ENCODE results near the gene VIPR1. TPM values are rescaled to one million over a fixed set of nuclear protein-coding genes. Genes with fewer than 3 reads are reported as not detected.

Gene VIPR1
- total and polyA plus RNA-seq, 2 donors (not counting 1 experiment from before 2014, with no cell fraction given), result 0.79 to 5.8 TPM

GRCh38 chr3:42500091-42500490 is 2.4 kb upstream of the VIPR1 start:
- H3K4me1 Mint-ChIP-seq, result peaks cover 25% of the 10 kb centered on the region
- Histone ChIP-seq H3K9me3 (ENCODE audit: control extremely low read depth in 1 of 3, control insufficient read depth in 2 of 3, insufficient read depth in 1 of 3, low read length in 2 of 3) (no peaks in the 10 kb centered on the region), H4K20me1 (ENCODE audit: control insufficient read depth, insufficient read depth, low read length, poor library complexity, severe bottlenecking) (no peaks in the 10 kb centered on the region), H3K36me3 (replicated peaks in 1 of 2; ENCODE audit: control extremely low read depth in 1 of 2, control insufficient read depth in 1 of 2, extremely low read depth in 1 of 2, insufficient read depth in 2 of 2, low read length in 1 of 2) (no peaks in the 10 kb centered on the region), H3K79me2 (ENCODE audit: control insufficient read depth, insufficient read depth, low read length) (no peaks in the 10 kb centered on the region), H3K4me2 (replicated peaks; ENCODE audit: low read depth, low read length, poor library complexity, severe bottlenecking) (no peak overlapping the region), H2AFZ (ENCODE audit: insufficient read depth, low read depth, low read length, poor library complexity, severe bottlenecking) (no peak overlapping the region), H3K27ac (ENCODE audit: low read length in 2 of 2) (no peak overlapping the region), H3K27me3 (replicated peaks in 1 of 4; ENCODE audit: control extremely low read depth in 1 of 4, control insufficient read depth in 3 of 4, insufficient read depth in 4 of 4, low read length in 3 of 4) (peaks cover 0 to 38% (median 16%) of the 10 kb centered on the region in 4 experiments), H3K9ac (ENCODE audit: low read length) (no peak overlapping the region), H3K4me1 (ENCODE audit: control insufficient read depth in 2 of 2, insufficient read depth in 2 of 2, low read length in 2 of 2) (peaks cover 11 to 21% of the 10 kb centered on the region in 2 donors), H3K4me3 (ENCODE audit: control extremely low read depth in 1 of 5, extremely low read depth in 1 of 5, insufficient read depth in 1 of 5, low read depth in 2 of 5, low read length in 4 of 5) (no peak overlapping the region)
- no peak overlapping the region for H3K27ac Mint-ChIP-seq
- H3K4me3 Mint-ChIP-seq, result peak overlapping the region; percentile 73
- ChIA-PET CTCF (interaction anchor here (3.1 to 3.2 kb wide), 2 partner anchors 10 to 47 kb away, joined by 24 to 56 read pairs; no protein-coding TSS in a partner anchor), POLR2A (interaction anchor here (0.7 kb wide), 1 partner anchor 42 kb away, joined by 12 read pairs; no protein-coding TSS in a partner anchor)
- ATAC-seq (ENCODE audit: low read depth) (no peak), DNase-seq (no peak)
- WGBS (ENCODE audit: insufficient coverage), result 83% methylated on average over 1 of the region's 2 CpGs
- TF ChIP-seq EZH2 (IDR thresholded peaks at IDR 0.05; ENCODE audit: borderline replicate concordance, insufficient read depth, low read depth, low read length, poor library complexity, severe bottlenecking), result no peak
- TF ChIP-seq, protein P1, sequence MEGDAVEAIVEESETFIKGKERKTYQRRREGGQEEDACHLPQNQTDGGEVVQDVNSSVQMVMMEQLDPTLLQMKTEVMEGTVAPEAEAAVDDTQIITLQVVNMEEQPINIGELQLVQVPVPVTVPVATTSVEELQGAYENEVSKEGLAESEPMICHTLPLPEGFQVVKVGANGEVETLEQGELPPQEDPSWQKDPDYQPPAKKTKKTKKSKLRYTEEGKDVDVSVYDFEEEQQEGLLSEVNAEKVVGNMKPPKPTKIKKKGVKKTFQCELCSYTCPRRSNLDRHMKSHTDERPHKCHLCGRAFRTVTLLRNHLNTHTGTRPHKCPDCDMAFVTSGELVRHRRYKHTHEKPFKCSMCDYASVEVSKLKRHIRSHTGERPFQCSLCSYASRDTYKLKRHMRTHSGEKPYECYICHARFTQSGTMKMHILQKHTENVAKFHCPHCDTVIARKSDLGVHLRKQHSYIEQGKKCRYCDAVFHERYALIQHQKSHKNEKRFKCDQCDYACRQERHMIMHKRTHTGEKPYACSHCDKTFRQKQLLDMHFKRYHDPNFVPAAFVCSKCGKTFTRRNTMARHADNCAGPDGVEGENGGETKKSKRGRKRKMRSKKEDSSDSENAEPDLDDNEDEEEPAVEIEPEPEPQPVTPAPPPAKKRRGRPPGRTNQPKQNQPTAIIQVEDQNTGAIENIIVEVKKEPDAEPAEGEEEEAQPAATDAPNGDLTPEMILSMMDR (IDR thresholded peaks at IDR 0.05), result no peak
- H3K27me3 Mint-ChIP-seq, result peaks cover 35% of the 10 kb centered on the region
- intact Hi-C loops (cut with micrococcal nuclease), result loop anchor here (5.0 kb wide), 2 partner anchors 82 to 1192 kb away; partner anchors contain the start of genes ABHD5 and SEC22C
- H3K9me3 Mint-ChIP-seq (ENCODE audit: insufficient read depth), result no peaks in the 10 kb centered on the region

- intact Hi-C loops (cut with micrococcal nuclease), result loop anchor here (5.0 kb wide), 2 partner anchors 81 to 1191 kb away; partner anchors contain the start of genes ABHD5 and SEC22C
- Histone ChIP-seq H3K27me3 (replicated peaks in 1 of 4; ENCODE audit: control extremely low read depth in 1 of 4, control insufficient read depth in 3 of 4, insufficient read depth in 4 of 4, low read length in 3 of 4) (peaks cover 0 to 38% (median 16%) of the 10 kb centered on the region in 4 experiments), H3K27ac (ENCODE audit: low read length in 2 of 2) (no peak overlapping the region), H4K20me1 (ENCODE audit: control insufficient read depth, insufficient read depth, low read length, poor library complexity, severe bottlenecking) (no peaks in the 10 kb centered on the region), H3K9ac (ENCODE audit: low read length) (no peak overlapping the region), H3K4me2 (replicated peaks; ENCODE audit: low read depth, low read length, poor library complexity, severe bottlenecking) (peak overlapping the region; percentile 83), H2AFZ (ENCODE audit: insufficient read depth, low read depth, low read length, poor library complexity, severe bottlenecking) (peak overlapping the region; percentile 92), H3K4me3 (ENCODE audit: control extremely low read depth in 1 of 5, extremely low read depth in 1 of 5, insufficient read depth in 1 of 5, low read depth in 2 of 5, low read length in 4 of 5) (no peak overlapping the region), H3K79me2 (ENCODE audit: control insufficient read depth, insufficient read depth, low read length) (no peaks in the 10 kb centered on the region), H3K9me3 (ENCODE audit: control extremely low read depth in 1 of 3, control insufficient read depth in 2 of 3, insufficient read depth in 1 of 3, low read length in 2 of 3) (no peaks in the 10 kb centered on the region), H3K4me1 (ENCODE audit: control insufficient read depth in 2 of 2, insufficient read depth in 2 of 2, low read length in 2 of 2) (peaks cover 11 to 21% of the 10 kb centered on the region in 2 donors), H3K36me3 (replicated peaks in 1 of 2; ENCODE audit: control extremely low read depth in 1 of 2, control insufficient read depth in 1 of 2, extremely low read depth in 1 of 2, insufficient read depth in 2 of 2, low read length in 1 of 2) (no peaks in the 10 kb centered on the region)
- ATAC-seq (ENCODE audit: low read depth), result no peak
- TF ChIP-seq, protein P1 (IDR thresholded peaks at IDR 0.05), result no peak
- no peak for TF ChIP-seq EZH2 (IDR thresholded peaks at IDR 0.05; ENCODE audit: borderline replicate concordance, insufficient read depth, low read depth, low read length, poor library complexity, severe bottlenecking)
- Mint-ChIP-seq H3K4me1 (peaks cover 25% of the 10 kb centered on the region), H3K27me3 (peaks cover 35% of the 10 kb centered on the region), H3K9me3 (ENCODE audit: insufficient read depth) (no peaks in the 10 kb centered on the region), H3K4me3 (peak overlapping the region; percentile 73), H3K27ac (no peak overlapping the region)
- DNase-seq, result no peak
- 45% methylated on average over 3 of the region's 4 CpGs for WGBS (ENCODE audit: insufficient coverage)
- ChIA-PET POLR2A (interaction anchor here (0.6 to 1.8 kb wide), 3 partner anchors 11 to 1121 kb away, joined by 3 to 12 read pairs (median 8); partner anchors contain the start of gene ANO10), CTCF (interaction anchor here (0.6 to 3.5 kb wide), 9 partner anchors 9 to 107 kb away, joined by 3 to 56 read pairs (median 3); no protein-coding TSS in a partner anchor)
Measured at GRCh38 chr3:42500909-42501308, 1.5 kb upstream of the VIPR1 start.
